ENCODE measurements around the gene ANP32A.

The ANP32A gene

DNA sequence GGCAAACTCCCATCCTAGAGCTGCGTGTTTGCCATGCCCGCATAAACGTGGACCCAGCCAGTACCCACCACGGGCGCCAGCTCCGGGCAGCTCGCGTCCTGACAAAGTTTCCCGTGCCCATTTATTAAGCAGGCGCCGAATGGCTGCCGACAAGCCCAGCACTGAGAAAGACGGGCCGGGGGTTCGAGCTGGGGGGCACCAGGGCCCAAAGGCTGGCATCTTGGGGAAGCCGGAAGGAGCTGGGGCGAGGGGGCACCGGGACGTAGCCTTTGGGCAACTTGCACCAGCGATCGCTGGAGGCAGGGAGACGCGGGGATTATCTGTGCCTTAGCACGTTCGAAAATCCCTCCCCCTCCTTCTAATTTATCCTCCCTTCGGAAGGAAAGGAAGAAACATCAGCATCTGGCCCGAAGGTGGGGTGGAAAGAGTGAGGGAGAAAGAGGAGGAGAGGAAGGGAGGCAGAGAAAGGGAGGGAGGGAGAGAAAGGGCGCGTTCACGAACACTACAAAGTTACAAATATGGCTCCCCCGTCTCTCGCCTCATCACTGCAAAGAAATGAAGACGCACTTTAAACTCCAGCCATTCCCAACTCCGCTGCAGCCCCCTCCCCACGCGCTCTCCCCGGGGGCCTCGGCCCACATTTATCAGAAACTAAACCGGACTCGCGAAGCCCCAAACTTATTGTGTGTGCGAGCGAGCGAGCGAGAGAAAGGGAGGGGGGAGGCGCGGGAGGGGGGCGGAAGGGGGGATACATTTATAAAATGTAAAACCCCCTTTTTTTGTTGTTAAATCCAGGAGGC is 1.0 kb downstream of the ANP32A start:
- DNase-seq = no peak

- DNase-seq = peak; percentile 77
These were observed 1.8 kb downstream of the ANP32A start for GRCh38 chr15:68818769-68819494.

DNA sequence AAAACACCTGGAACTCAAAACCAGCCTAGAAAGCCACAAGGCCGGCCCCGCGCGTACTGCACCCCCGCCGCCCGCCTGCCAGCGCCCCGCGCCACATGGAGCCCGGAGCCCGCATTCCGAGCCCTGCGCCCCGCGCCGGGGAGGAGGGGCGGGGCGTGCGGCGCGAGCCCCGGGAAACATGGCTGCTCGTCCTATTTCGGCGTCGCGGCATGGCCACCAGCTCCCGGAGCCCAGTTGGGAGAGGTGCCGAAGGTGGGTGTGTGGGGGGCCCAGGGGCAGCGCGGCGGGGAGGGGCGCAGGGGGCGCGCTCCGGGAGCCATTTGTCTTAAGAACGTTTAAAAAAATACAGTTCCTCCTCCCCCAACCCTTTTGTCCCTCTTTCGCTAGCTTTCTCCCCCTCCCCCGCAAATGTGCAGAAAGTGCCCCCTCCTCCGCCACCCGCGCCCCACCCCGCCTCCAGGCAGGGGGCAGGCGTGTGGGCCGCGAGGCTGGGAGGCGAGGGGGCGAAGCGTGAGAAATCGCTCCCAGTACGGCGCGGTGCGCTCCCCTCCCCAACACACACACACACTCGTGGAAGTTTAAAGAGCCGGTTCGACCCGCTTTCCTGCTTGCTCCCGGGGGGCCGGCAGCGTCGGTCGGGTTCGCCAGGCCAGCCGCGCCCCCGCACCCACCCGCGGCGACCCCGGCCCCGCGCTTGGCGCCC is 2.5 kb downstream of the ANP32A start:
- peak; percentile 82 for DNase-seq

GRCh38 chr15:68817304-68818065 is 3.2 kb downstream of the ANP32A start:
- peak; percentile 62 for DNase-seq

- DNase-seq = no peak
These were observed 3.8 kb downstream of the ANP32A start for GRCh38 chr15:68816795-68817303.

DNA sequence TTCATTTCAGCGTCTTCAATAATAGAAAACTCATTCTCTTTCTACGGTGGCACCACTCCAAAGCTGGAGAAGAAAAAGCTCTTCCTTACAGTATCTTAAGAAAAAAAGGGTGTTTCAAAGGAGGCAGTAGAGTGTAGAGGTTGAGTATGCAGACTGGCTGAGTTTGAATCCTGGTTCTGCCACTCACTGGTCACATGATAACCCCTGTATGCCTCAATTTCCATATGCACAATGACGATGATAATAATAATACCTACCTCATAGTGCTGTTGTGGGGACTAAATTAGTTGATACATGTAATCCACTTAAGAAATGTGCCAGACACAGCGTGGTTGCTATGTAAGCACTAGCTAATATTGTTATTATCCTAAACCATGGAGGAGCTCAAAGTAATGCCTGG is 4.5 kb downstream of the ANP32A start:
- DNase-seq = no peak

DNA sequence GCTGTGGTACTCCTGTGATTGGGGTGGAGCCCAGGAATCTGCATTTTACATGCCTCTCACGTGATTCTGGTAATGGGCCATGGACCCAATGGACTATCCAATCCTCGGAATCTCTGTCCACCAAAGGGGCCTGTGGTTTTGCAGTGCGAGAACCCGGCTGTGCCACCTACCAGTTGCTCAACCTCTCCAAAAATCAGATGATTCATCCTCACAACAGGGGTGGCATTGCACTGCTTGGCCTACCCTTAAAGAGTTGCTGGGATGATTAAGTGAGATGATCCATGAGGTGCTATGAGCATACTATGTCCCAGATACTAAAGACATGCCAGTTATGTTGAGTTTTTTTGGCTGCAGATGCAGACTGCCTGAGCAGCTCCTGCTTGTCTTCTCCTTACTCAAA is 5.1 kb downstream of the ANP32A start:
- no peak for DNase-seq

- no peak for DNase-seq
These were observed 6.1 kb downstream of the ANP32A start for GRCh38 chr15:68814596-68814995.

DNA sequence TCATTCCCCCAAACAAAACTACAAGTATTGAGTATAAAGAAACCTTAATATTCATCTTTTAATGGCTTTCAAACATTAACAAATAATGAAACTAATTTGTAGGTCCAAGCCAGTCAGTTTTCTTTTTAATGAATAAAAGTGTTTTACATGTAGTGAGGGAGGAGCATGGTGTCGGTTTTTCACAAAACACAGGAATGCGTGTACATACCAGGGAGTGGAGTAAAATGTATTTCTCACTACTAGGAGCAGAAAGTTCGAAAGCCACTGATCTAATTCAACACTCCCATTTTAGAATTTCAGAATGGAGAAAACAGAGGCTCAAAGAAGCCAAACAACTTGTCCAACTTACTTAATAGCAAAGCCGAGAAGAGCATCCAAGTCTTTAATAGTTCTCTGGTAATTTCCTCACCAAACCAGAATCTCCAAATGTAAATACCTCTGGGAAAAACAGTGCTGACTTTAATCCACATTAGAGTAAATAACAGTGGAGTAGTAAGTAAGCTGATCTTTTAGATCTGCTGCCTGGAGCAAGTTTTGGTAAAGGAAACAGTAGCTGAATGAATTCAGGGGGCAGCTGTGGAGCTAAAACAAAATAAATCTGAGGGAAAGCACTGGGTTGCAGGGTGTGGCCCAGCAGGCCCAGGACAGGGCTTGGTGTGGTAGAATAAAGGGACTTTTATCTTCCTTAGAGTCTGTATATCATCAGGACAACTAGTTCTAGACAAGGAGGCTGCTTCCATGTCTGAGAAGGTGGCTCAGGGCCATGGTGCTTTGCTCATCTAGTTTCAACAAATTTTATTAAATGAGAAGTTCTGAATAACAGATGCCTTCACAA is 7.9 kb downstream of the ANP32A start:
- no peak for DNase-seq

DNA sequence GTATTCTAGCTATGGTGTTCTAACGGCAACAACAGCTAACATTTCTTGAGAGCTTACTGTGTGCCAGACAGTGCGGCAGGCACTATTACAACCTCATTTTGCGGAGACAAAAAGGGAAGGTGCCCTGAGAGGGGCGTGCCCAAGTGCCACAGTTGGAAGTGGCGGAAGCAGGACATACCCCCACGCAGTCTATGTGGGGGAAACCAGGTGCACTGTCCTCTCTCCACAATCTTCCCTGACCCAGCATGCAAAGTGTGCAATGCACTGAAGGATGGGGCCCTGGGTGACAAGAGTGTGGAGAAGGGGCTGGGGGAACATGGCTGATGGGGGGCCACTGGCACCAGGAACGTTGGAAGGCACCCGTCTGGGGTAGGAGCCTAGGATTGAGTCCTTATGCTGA is 8.6 kb downstream of the ANP32A start:
- DNase-seq = no peak

DNA sequence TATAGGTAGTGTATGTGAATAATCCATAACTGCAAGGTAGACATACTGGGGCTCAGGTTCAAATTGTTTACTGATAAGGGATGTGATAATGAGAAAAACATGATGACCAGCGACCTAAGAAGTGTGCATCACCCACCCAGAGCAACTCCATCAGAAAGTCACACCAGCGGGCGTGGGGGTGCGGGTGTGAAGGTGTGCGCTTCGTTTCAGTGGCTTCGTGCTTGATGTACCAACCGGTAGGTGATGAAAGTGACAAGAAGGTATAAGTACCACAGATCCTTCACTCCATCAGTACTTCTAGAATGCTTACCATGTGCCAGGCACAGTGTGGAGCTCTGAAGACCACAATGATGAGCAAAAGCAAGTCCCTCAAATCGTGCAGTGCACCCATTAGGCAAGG is 11.2 kb downstream of the ANP32A start:
- no peak for DNase-seq

- DNase-seq = no peak
These were observed 11.9 kb downstream of the ANP32A start for GRCh38 chr15:68808770-68809169.

GRCh38 chr15:68808091-68808490 is 12.6 kb downstream of the ANP32A start:
- no peak for DNase-seq

DNA sequence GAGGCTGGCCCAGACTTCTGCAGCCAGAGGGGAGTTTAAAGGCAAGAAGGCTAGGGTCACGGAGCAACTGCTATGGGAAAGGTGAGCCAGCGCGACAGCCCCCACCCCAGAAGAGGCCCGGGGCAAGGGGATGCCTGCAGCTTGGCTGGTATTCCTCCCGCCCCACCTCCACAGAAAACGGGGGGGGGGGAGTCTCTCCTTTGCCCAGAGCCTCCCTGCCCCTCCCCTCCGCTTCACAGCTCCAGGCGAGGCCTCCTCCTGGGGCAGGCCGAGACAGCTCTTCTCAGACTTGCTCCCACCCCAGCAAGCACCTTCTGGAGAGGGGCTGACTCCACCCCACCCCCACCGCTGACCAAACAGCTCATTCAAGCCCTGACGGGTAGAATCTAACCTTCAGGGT is 13.4 kb downstream of the ANP32A start:
- DNase-seq = no peak

DNA sequence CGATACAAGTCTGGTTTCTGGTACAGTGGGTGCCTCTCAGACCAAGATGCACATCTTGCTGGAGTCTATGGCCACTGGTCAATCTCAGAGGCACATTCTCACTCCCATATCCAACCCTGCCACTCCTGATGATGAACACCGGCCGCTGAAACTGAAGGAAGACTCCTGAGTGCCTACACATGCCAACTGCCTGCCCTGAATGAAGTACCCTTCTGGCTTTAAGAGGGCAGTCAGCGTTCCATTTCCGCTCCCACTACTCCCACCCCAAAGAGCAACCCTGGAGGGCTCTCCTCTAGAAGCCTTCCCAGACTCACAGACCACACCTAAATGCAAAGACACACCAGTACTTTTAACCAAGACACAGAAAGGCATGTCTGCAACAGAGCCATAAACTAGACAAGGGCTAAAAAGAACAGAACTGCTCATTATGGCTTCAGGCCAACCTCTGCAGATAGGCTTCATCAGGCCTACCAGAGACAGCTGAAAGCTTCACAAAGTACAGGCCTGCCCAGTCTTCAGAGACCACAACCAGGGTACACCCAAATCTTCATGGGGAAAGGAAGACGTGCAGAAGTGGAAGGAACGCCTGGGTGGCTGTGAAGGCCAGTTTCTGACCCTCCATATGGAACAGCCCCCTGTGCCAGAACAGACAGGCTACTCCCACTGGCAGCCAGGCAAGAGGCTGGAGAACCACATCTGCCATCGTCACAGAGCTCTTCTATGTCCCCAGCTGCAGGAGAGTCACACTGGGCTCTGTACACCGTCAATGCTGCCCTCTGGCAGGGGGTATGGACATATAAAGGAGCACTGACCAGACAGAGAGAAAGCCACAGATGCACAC is 14.3 kb downstream of the ANP32A start:
- DNase-seq = no peak

DNA sequence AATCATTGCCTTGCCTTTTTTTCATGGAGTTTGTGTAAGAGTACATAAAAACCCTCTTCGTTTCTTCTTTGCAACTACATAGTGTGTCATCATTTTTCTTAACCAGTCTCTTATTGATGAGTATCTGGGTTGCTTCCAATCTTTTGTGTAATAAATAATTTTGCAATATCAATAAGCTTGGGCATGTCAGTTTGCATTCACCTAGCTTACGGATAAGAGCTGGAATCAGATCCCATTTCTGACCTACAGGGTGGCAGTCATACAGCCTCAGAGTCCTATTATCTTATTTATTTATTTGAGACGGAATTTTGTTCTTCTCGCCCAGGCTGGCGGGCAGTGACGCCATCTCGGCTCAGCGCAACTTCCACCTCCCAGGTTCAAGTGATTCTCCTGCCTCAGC is 18.3 kb downstream of the ANP32A start:
- DNase-seq = no peak

GRCh38 chr15:68801572-68802148 is 19.0 kb downstream of the ANP32A start:
- no peak for DNase-seq

DNA sequence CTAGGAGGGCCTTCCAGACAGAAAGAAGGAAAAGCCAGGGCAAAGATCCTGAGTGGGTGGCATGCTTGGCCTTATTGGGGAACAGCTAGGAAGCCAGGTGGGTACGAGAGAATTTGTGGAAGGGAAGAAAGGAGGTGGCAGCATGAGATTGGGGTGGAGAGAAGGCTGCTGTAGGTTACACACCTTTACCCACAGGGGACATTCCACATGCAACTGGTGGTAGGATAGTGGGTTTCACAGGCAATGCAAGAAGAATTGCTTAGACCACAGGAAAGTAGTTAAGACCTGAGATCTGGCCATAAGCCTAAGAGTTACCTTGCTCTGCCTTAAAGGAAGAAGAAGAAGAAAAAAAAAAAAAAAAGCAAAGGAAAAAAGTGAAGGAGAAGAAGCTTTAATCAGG is 19.8 kb downstream of the ANP32A start:
- no peak for DNase-seq

DNA sequence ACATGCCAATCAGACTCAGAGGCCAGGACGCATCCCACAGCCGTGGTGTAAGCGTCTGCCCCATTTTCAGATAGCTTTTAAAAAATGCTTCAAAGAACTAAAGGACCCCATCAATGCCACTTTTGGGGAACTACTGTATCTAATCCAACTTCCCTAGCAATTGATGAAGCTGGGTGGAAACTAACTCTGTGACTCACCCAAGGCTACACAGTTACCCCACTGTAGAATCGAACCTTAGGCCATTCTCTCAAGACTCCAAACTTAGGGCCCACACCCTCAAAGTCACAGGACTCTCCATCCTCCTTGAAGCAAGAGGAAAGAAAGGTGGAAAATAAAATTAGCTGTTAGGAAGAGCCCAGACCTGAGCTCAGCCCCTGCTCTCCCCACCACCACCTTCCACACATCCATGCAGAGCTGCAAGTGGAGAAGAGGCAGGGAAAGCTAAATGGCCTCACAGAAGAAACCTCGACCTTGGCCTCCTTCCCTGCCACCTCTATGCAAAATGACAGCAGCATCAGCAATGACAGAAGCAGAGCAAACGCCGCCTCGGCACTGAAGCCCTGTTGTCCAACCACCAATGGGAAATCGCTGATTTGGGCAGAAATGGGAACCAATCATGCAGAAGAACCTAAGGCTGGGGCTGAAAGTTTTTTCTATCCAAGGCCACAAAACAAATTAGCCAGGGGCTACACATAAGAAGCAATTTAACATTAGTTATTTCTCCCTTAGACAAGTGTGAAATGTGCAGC is 22.2 kb downstream of the ANP32A start:
- DNase-seq = no peak
